HL-60 (cell line): ENCODE results near the gene MYLK4.

Source experiments
- DNase-seq, 2 experiments: peaks; one replicate each; pipeline ENCODE4 v3.0.0-alpha.2; 2010 to 2020; ENCODE audit warnings: low read depth in 1 of 2, low spot score in 1 of 2
- H3K27ac ChIP-seq: fragments of 250-450 bp; sonication (Bioruptor Pico); replicated peaks from 2 replicates; pipeline ENCODE4 v1.5.1; 2020; ENCODE audit warnings: mild to moderate bottlenecking, moderate library complexity
- H3K27me3 ChIP-seq: fragments of 250-450 bp; sonication (Bioruptor Pico); 2 replicates; pipeline ENCODE4 v1.5.1; 2021; ENCODE audit warnings: mild to moderate bottlenecking, moderate library complexity; ENCODE audit not compliant: insufficient read depth, poor library complexity, severe bottlenecking
- H3K4me3 ChIP-seq: replicated peaks from 2 replicates; pipeline ENCODE4 v1.5.1; 2011; ENCODE audit warnings: mild to moderate bottlenecking, control low read depth, low read length; ENCODE audit not compliant: insufficient read depth
- CTCF ChIP-seq: IDR thresholded peaks from one replicate; pipeline ENCODE4 v1.5.1; 2011; ENCODE audit warnings: low read length, control low read depth, inconsistent platforms; ENCODE audit not compliant: insufficient read depth
- GABPA ChIP-seq: IDR thresholded peaks from 2 replicates; pipeline ENCODE4 v1.6.1; 2012; ENCODE audit warnings: low read depth
- POLR2AphosphoS5 ChIP-seq: IDR thresholded peaks from 2 replicates; pipeline ENCODE4 v1.6.1; 2012; ENCODE audit warnings: low read depth
- REST ChIP-seq: IDR thresholded peaks from 2 replicates; pipeline ENCODE4 v1.6.1; 2012; ENCODE audit warnings: low read depth; ENCODE audit not compliant: insufficient replicate concordance
- SPI1 ChIP-seq: IDR thresholded peaks from 2 replicates; pipeline ENCODE4 v1.6.1; 2012; ENCODE audit warnings: low read depth, mild to moderate bottlenecking, borderline replicate concordance

MYLK4 gene

GRCh38 chr6:2712102-2712501, 38.6 kb downstream of the MYLK4 start:
- TF ChIP-seq GABPA (no peak), CTCF (no peak), POLR2AphosphoS5 (no peak), SPI1 (no peak), REST (no peak)
- Histone ChIP-seq H3K27me3 (no peaks in the 10 kb centered on the region), H3K4me3 (no peak overlapping the region), H3K27ac (no peak overlapping the region)
- DNase-seq: no peak

- TF ChIP-seq CTCF (no peak), POLR2AphosphoS5 (no peak), REST (no peak), SPI1 (no peak), GABPA (no peak)
- DNase-seq: no peak
- Histone ChIP-seq H3K27me3 (no peaks in the 10 kb centered on the region), H3K27ac (no peak overlapping the region), H3K4me3 (no peak overlapping the region)
Observed at GRCh38 chr6:2710412-2710811, 40.3 kb downstream of the MYLK4 start.

GRCh38 chr6:2708456-2708855, 42.3 kb downstream of the MYLK4 start:
- H3K27ac ChIP-seq: no peak overlapping the region
- TF ChIP-seq SPI1 (no peak), CTCF (no peak), POLR2AphosphoS5 (no peak), REST (no peak), GABPA (no peak)
- no peak for DNase-seq

More at GRCh38 chr6:2708456-2708855, 42.3 kb downstream of the MYLK4 start:
- Histone ChIP-seq H3K4me3 (no peak overlapping the region), H3K27me3 (no peaks in the 10 kb centered on the region)
